ENCODE data around the gene SYNM. TPM values are rescaled to one million over a fixed set of nuclear protein-coding genes. Genes with fewer than 3 reads are reported as not detected.

Gene SYNM
- total and polyA plus RNA-seq, 2 of the 8 experiments (the other 6 are each of a cell fraction or from before 2014, with no cell fraction given), result 0.89 to 2.0 TPM

GRCh38 chr15:99117111-99117510 is 12.2 kb downstream of the SYNM start:
- no peak overlapping the region for H2BK5ac ChIP-seq (ENCODE audit: low read depth, low read length)
- CTCF ChIA-PET (ENCODE audit: partially characterized antibody), result interaction anchor here (1.4 to 2.5 kb wide), 2 partner anchors 11 to 96 kb away, joined by 6 to 10 read pairs; no protein-coding TSS in a partner anchor
- H3K18ac ChIP-seq (ENCODE audit: extremely low read depth, low read length), result no peak overlapping the region
- no peak overlapping the region for H3K9ac ChIP-seq (replicated peaks in 1 of 4; ENCODE audit: extremely low read depth in 1 of 4, low read depth in 3 of 4, low read length in 3 of 4)
- no peak overlapping the region for H3K4me2 ChIP-seq (ENCODE audit: insufficient read depth in 1 of 2, low read depth in 2 of 2, low read length in 2 of 2)
- WGBS, 2 experiments (ENCODE audit: extremely low coverage in 1 of 2, insufficient coverage in 1 of 2, insufficient read length in 1 of 2, insufficient replicate concordance in 2 of 2, low coverage in 1 of 2, low lambda C conversion rate in 2 of 2, missing lambda C conversion rate in 1 of 2), result 90% methylated on average over 8 of the region's 8 CpGs; no CpG with 5 or more reads in 1 of the 2 experiments
- H3K36me3 ChIP-seq (ENCODE audit: control insufficient read depth in 2 of 4, insufficient read depth in 4 of 4, low read length in 3 of 4), result no peaks in the 10 kb centered on the region
- no peak overlapping the region for H2BK120ac ChIP-seq (replicated peaks; ENCODE audit: low read depth, low read length)
- H2BK15ac ChIP-seq (ENCODE audit: low read length), result no peak overlapping the region
- H3K9me3 ChIP-seq (ENCODE audit: insufficient read depth in 2 of 2, low read depth in 1 of 2, low read length in 1 of 2), result no peaks in the 10 kb centered on the region
- H4K5ac ChIP-seq (ENCODE audit: insufficient read length, low read depth, low read length), result no peak overlapping the region
- no peaks in the 10 kb centered on the region for H3K27me3 ChIP-seq (replicated peaks in 1 of 4; ENCODE audit: control insufficient read depth in 3 of 4, extremely low read depth in 1 of 4, insufficient read depth in 3 of 4, low read length in 3 of 4)
- H2AK5ac ChIP-seq (ENCODE audit: low read depth, low read length), result no peak overlapping the region
- H3K79me2 ChIP-seq (ENCODE audit: control insufficient read depth in 1 of 2, insufficient read depth in 2 of 2, low read length in 2 of 2), result no peaks in the 10 kb centered on the region
- H2AFZ ChIP-seq (ENCODE audit: low read length), result no peak overlapping the region
- H3K23ac ChIP-seq (ENCODE audit: insufficient read length), result no peak overlapping the region
- H3K27ac ChIP-seq (ENCODE audit: low read depth, low read length), result no peak overlapping the region
- H3K4me3 ChIP-seq (ENCODE audit: extremely low read depth in 1 of 4, insufficient read depth in 2 of 4, low read depth in 3 of 4, low read length in 4 of 4), result no peak overlapping the region
- POLR2A ChIA-PET (ENCODE audit: partially characterized antibody), result no interaction called here
- no peaks in the 10 kb centered on the region for H3K79me1 ChIP-seq (ENCODE audit: low read depth, low read length)
- no peak overlapping the region for H3K4ac ChIP-seq (replicated peaks; ENCODE audit: insufficient read length, low read depth, low read length)
- no peaks in the 10 kb centered on the region for H4K20me1 ChIP-seq (replicated peaks in 1 of 2; ENCODE audit: control insufficient read depth in 1 of 2, insufficient read depth in 2 of 2, low read length in 2 of 2)
- H2BK12ac ChIP-seq (ENCODE audit: low read depth, low read length), result no peak overlapping the region
- H3K23me2 ChIP-seq (ENCODE audit: low read depth, low read length), result no peaks in the 10 kb centered on the region
- no peak for FAIRE-seq
- DNase-seq (ENCODE audit: low read depth in 1 of 2, low spot score in 2 of 2), result no peak
- H3K56ac ChIP-seq (replicated peaks; ENCODE audit: insufficient read length, low read depth, low read length), result no peak overlapping the region
- H4K91ac ChIP-seq (replicated peaks; ENCODE audit: insufficient read length, low read length), result no peak overlapping the region
- no peak overlapping the region for H4K8ac ChIP-seq (ENCODE audit: extremely low read depth, insufficient read depth, low read length)
- H3K4me1 ChIP-seq (replicated peaks in 1 of 4; ENCODE audit: control insufficient read depth in 3 of 4, insufficient read depth in 4 of 4, low read length in 3 of 4), result peaks cover 0 to 3% (median 0%) of the 10 kb centered on the region in 4 experiments; a peak in 2 of 7 replicates
- H3K14ac ChIP-seq (ENCODE audit: insufficient read length), result no peak overlapping the region
- H2BK20ac ChIP-seq (ENCODE audit: low read length), result no peak overlapping the region
- TF ChIP-seq GABPA (IDR thresholded peaks at IDR 0.05; ENCODE audit: borderline replicate concordance, insufficient read depth, low read length) (no peak), HDAC2 (IDR thresholded peaks at IDR 0.05; ENCODE audit: borderline replicate concordance in 1 of 2, low read depth in 2 of 2, low read length in 2 of 2) (no peak), SUZ12 (IDR thresholded peaks at IDR 0.05; ENCODE audit: low read length) (no peak), NANOG (IDR thresholded peaks at IDR 0.05; ENCODE audit: insufficient read depth, low read depth, low read length, poor library complexity, severe bottlenecking) (no peak), SAP30 (IDR thresholded peaks at IDR 0.05; ENCODE audit: insufficient read depth, insufficient replicate concordance, low read length) (no peak), MAX (IDR thresholded peaks at IDR 0.05) (no peak), BRCA1 (IDR thresholded peaks at IDR 0.05; ENCODE audit: low read depth, low read length) (no peak), RAD21 (IDR thresholded peaks at IDR 0.05 in 1 of 2, conservative IDR thresholded peaks at IDR 0.05 in 1 of 2; ENCODE audit: low read depth in 2 of 2, low read length in 2 of 2) (no peak), CHD1 (IDR thresholded peaks at IDR 0.05; ENCODE audit: low read depth, low read length) (no peak), POLR2AphosphoS5 (IDR thresholded peaks at IDR 0.05; ENCODE audit: low read depth, low read length) (no peak), CHD2 (IDR thresholded peaks at IDR 0.05; ENCODE audit: low read length) (no peak), SIRT6 (IDR thresholded peaks at IDR 0.05; ENCODE audit: low read length) (no peak)
